IMR-90 (cell line): Measurements from ENCODE around the gene FNDC3B. TPM values are rescaled to one million over a fixed set of nuclear protein-coding genes. Genes with fewer than 3 reads are reported as not detected.

Experiments used
- ATAC-seq: fragments of 200-7000 bp; cut with Tn5 transposase; 2 replicates; pipeline ENCODE4 v1.9.1; 2020; ENCODE audit warnings: low read depth, mild to moderate bottlenecking, moderate library complexity
- BruUV-seq: library from RNA; stranded (reverse); fragments of 400-500 nt; replicated peaks from 2 replicates; lab custom pipeline; 2021; lab: Mats Ljungman, UMichigan
- CTCF ChIA-PET: fragments of 300-600 bp; formaldehyde crosslinking; extraction: SDS; loops from one replicate; lab custom pipeline; 2021; ENCODE audit warnings: antibody characterized with exemption; lab: Yijun Ruan, JAX
- POLR2A ChIA-PET: fragments of 300-600 bp; sonication (Branson Sonifier 250); formaldehyde crosslinking; loops from one replicate; lab custom pipeline; 2022; ENCODE audit warnings: antibody characterized with exemption; ENCODE audit not compliant: unreplicated experiment; lab: Charles Lee
- DNase-seq: peaks from one replicate; pipeline ENCODE4 v3.0.0; 2013
- H2AFZ ChIP-seq: replicated peaks from 2 replicates; pipeline ENCODE3; 2013; ENCODE audit warnings: low read length, mild to moderate bottlenecking; ENCODE audit not compliant: poor library complexity
- H2AK5ac ChIP-seq: 2 replicates; pipeline ENCODE4 v1.6.1; 2013; ENCODE audit warnings: low read depth, low read length, inconsistent platforms
- H2AK9ac ChIP-seq: replicated peaks from 2 replicates; pipeline ENCODE3; 2013; ENCODE audit warnings: mild to moderate bottlenecking, low read depth, low read length, moderate library complexity; ENCODE audit not compliant: poor library complexity
- H2BK120ac ChIP-seq: 2 replicates; pipeline ENCODE4 v1.6.1; 2013; ENCODE audit warnings: low read depth, low read length, inconsistent platforms
- H2BK15ac ChIP-seq: 3 replicates; pipeline ENCODE4 v1.6.1; 2013; ENCODE audit warnings: low read depth, low read length, inconsistent platforms
- H2BK20ac ChIP-seq: 2 replicates; pipeline ENCODE4 v1.6.1; 2013; ENCODE audit warnings: low read depth, mild to moderate bottlenecking, inconsistent platforms, low read length, moderate library complexity
- H2BK5ac ChIP-seq: 2 replicates; pipeline ENCODE4 v1.6.1; 2013; ENCODE audit warnings: mild to moderate bottlenecking, low read depth, low read length, inconsistent platforms; ENCODE audit not compliant: poor library complexity, severe bottlenecking
- H3K14ac ChIP-seq: replicated peaks from 2 replicates; pipeline ENCODE4 v1.6.1; 2013; ENCODE audit warnings: low read depth, low read length, inconsistent platforms
- H3K18ac ChIP-seq: 2 replicates; pipeline ENCODE4 v1.6.1; 2013; ENCODE audit warnings: low read depth, low read length, control low read depth
- H3K23ac ChIP-seq: 2 replicates; pipeline ENCODE4 v1.6.1; 2013; ENCODE audit warnings: low read depth, low read length, inconsistent platforms
- H3K27ac ChIP-seq: 2 replicates; pipeline ENCODE4 v1.5.1; 2013; ENCODE audit warnings: mild to moderate bottlenecking, control low read depth, low read length; ENCODE audit not compliant: insufficient read depth
- H3K27me3 ChIP-seq: 2 replicates; pipeline ENCODE4 v1.6.1; 2013; ENCODE audit warnings: low read length; ENCODE audit not compliant: control insufficient read depth, insufficient read depth
- H3K36me3 ChIP-seq: 2 replicates; pipeline ENCODE4 v1.6.1; 2013; ENCODE audit warnings: low read length, mixed read lengths; ENCODE audit not compliant: control insufficient read depth, insufficient read depth
- H3K4ac ChIP-seq: 2 replicates; pipeline ENCODE4 v1.6.1; 2013; ENCODE audit warnings: low read depth, low read length, inconsistent platforms
- H3K4me1 ChIP-seq: 2 replicates; pipeline ENCODE4 v1.6.1; 2013; ENCODE audit warnings: low read length, mixed read lengths; ENCODE audit not compliant: control insufficient read depth, insufficient read depth
- H3K4me2 ChIP-seq: 2 replicates; pipeline ENCODE4 v1.6.1; 2013; ENCODE audit warnings: low read depth, mild to moderate bottlenecking, control low read depth, low read length, moderate library complexity
- H3K4me3 ChIP-seq: 2 replicates; pipeline ENCODE4 v1.5.1; 2013; ENCODE audit warnings: low read depth, mild to moderate bottlenecking, control low read depth, low read length, moderate library complexity; ENCODE audit not compliant: insufficient read depth
- H3K56ac ChIP-seq: 2 replicates; pipeline ENCODE4 v1.6.1; 2013; ENCODE audit warnings: low read length, inconsistent platforms; ENCODE audit not compliant: insufficient read depth; ENCODE audit errors: extremely low read depth
- H3K79me1 ChIP-seq, 2 experiments: 2 replicates each; pipeline ENCODE4 v1.6.1; 2013; ENCODE audit warnings: low read length in 2 of 2, inconsistent platforms in 1 of 2, low read depth in 1 of 2
- H3K9ac ChIP-seq: 2 replicates; pipeline ENCODE4 v1.6.1; 2013; ENCODE audit warnings: low read depth, low read length, control low read depth
- H3K9me1 ChIP-seq: 2 replicates; pipeline ENCODE4 v1.6.1; 2013; ENCODE audit warnings: low read length, inconsistent platforms; ENCODE audit not compliant: insufficient read depth
- H3K9me3 ChIP-seq: 2 replicates; pipeline ENCODE4 v1.6.1; 2013; ENCODE audit warnings: low read length; ENCODE audit not compliant: control insufficient read depth, insufficient read depth
- H4K20me1 ChIP-seq: 2 replicates; pipeline ENCODE4 v1.6.1; 2013; ENCODE audit warnings: low read length, inconsistent platforms; ENCODE audit not compliant: insufficient read depth
- H4K5ac ChIP-seq: 2 replicates; pipeline ENCODE4 v1.6.1; 2013; ENCODE audit warnings: mild to moderate bottlenecking, low read depth, low read length, control low read depth
- H4K8ac ChIP-seq, 2 experiments: 2 replicates each; pipeline ENCODE4 v1.6.1; 2013; ENCODE audit warnings: low read depth in 2 of 2, low read length in 2 of 2, control low read depth in 1 of 2, inconsistent platforms in 1 of 2
- H4K91ac ChIP-seq: 2 replicates; pipeline ENCODE4 v1.6.1; 2013; ENCODE audit warnings: low read depth, low read length, inconsistent platforms; ENCODE audit not compliant: insufficient read depth
- BHLHE40 ChIP-seq: fragments of 150-350 bp; IDR thresholded peaks from 2 replicates; pipeline ENCODE4 v1.6.1; 2016; ENCODE audit warnings: mild to moderate bottlenecking, low read depth, low read length
- CEBPB ChIP-seq: IDR thresholded peaks from 2 replicates; pipeline ENCODE4 v1.6.1; 2012; ENCODE audit warnings: low read depth, low read length, improper control_type of control experiment
- CHD1 ChIP-seq: IDR thresholded peaks from 2 replicates; pipeline ENCODE4 v1.6.1; 2012; ENCODE audit warnings: low read depth, low read length, improper control_type of control experiment
- CTCF ChIP-seq: conservative IDR thresholded peaks from 2 replicates; pipeline ENCODE4 v1.5.1; 2012; ENCODE audit warnings: mild to moderate bottlenecking, low read depth, low read length, improper control_type of control experiment
- ELK1 ChIP-seq: fragments of 150-350 bp; IDR thresholded peaks from 2 replicates; pipeline ENCODE4 v1.6.1; 2016; ENCODE audit warnings: low read depth, mild to moderate bottlenecking, low read length, moderate library complexity, borderline replicate concordance
- FOS ChIP-seq: fragments of 150-350 bp; IDR thresholded peaks from 2 replicates; pipeline ENCODE4 v1.6.1; 2016; ENCODE audit warnings: low read depth, low read length
- MAFK ChIP-seq: IDR thresholded peaks from 2 replicates; pipeline ENCODE4 v1.6.1; 2012; ENCODE audit warnings: low read depth, low read length, improper control_type of control experiment
- MAZ ChIP-seq: IDR thresholded peaks from 2 replicates; pipeline ENCODE4 v1.6.1; 2012; ENCODE audit warnings: low read depth, mild to moderate bottlenecking, low read length, improper control_type of control experiment, moderate library complexity, borderline replicate concordance
- MXI1 ChIP-seq: IDR thresholded peaks from 2 replicates; pipeline ENCODE4 v1.6.1; 2012; ENCODE audit warnings: low read depth, mild to moderate bottlenecking, low read length, moderate library complexity, borderline replicate concordance
- NFE2L2 ChIP-seq: fragments of 150-350 bp; IDR thresholded peaks from 2 replicates; pipeline ENCODE4 v1.6.1; 2016; ENCODE audit warnings: low read depth, mild to moderate bottlenecking, low read length
- POLR2A ChIP-seq: IDR thresholded peaks from 2 replicates; pipeline ENCODE4 v1.6.1; 2012; ENCODE audit warnings: mild to moderate bottlenecking, low read depth, low read length
- RAD21 ChIP-seq: IDR thresholded peaks from 2 replicates; pipeline ENCODE4 v1.6.1; 2012; ENCODE audit warnings: low read length, improper control_type of control experiment
- RCOR1 ChIP-seq: IDR thresholded peaks from 2 replicates; pipeline ENCODE4 v1.6.1; 2012; ENCODE audit warnings: mild to moderate bottlenecking, low read length, improper control_type of control experiment; ENCODE audit not compliant: insufficient replicate concordance
- RFX5 ChIP-seq: IDR thresholded peaks from 2 replicates; pipeline ENCODE4 v1.8.0; 2012; ENCODE audit warnings: low read depth, mild to moderate bottlenecking, low read length, moderate library complexity
- SMC3 ChIP-seq: fragments of 150-350 bp; IDR thresholded peaks from 2 replicates; pipeline ENCODE4 v1.6.1; 2016; ENCODE audit warnings: low read depth, mild to moderate bottlenecking, antibody characterized with exemption, low read length, moderate library complexity
- USF2 ChIP-seq: fragments of 150-350 bp; IDR thresholded peaks from 2 replicates; pipeline ENCODE4 v1.6.1; 2017; ENCODE audit warnings: mild to moderate bottlenecking, antibody characterized with exemption, low read length, low read depth
- WGBS, 2 experiments: methylation state at CpG; one replicate each; pipeline versions ENCODE4 v1.1.5 to v1.1.7; 2013; ENCODE audit warnings: missing lambda C conversion rate in 2 of 2; ENCODE audit not compliant: insufficient read length in 1 of 2; ENCODE audit errors: extremely low coverage in 2 of 2; 5-methylcytosine and 5-hydroxymethylcytosine counted together
- dilution Hi-C: fragments of 300-500 bp; cut with HindIII; formaldehyde crosslinking; loops from one replicate; pipeline ENCODE4 v1.14.3; 2018; ENCODE audit warnings: low sequenced_read_pairs; ENCODE audit not compliant: unreplicated experiment
- in situ Hi-C: fragments of 300-500 bp; cut with MboI; formaldehyde crosslinking; loops from 3 replicates; pipeline ENCODE4 v1.14.3; 2019; ENCODE audit warnings: low sequenced_read_pairs, inconsistent platforms, mixed read lengths
- intact Hi-C: fragments of 100-400 bp; cut with micrococcal nuclease; formaldehyde crosslinking; loops from 2 replicates; pipeline ENCODE4 v1.10.0; 2022
- polyA plus RNA-seq, 3 experiments: library from polyadenylated mRNA; depleted of rRNA; stranded (reverse); fragments of >200 nt; gene quantifications; 2 replicates each; pipeline ENCODE4 v1.2.3, GENCODE V29; 2012; ENCODE audit warnings: low replicate concordance in 1 of 3
- total RNA-seq: library from RNA; depleted of rRNA; stranded (reverse); fragments of >200 nt; gene quantifications from 2 replicates; pipeline ENCODE4 v1.2.3, GENCODE V29; 2012

Gene FNDC3B
- total and polyA plus RNA-seq, 2 of the 4 experiments (the other 2 are of a cell fraction) = 23.9 to 150 TPM

- no peak overlapping the region for H2AK5ac ChIP-seq
- H2BK120ac ChIP-seq = no peak overlapping the region
- H3K36me3 ChIP-seq = no peaks in the 10 kb centered on the region
- in situ Hi-C loops = no loop called here
- H4K91ac ChIP-seq = no peak overlapping the region
- no TSS peak for BruUV-seq
- no peak overlapping the region for H2AFZ ChIP-seq
- no peak overlapping the region for H3K14ac ChIP-seq
- H3K27me3 ChIP-seq = no peaks in the 10 kb centered on the region
- DNase-seq (no peak), ATAC-seq (no peak)
- H2BK5ac ChIP-seq = no peak overlapping the region
- ChIA-PET CTCF (no interaction called here), POLR2A (no interaction called here)
- H3K27ac ChIP-seq = no peak overlapping the region
- intact Hi-C loops = no loop called here
- no CpG with 5 or more reads among the region's 1 CpG for WGBS, 2 experiments
- no peaks in the 10 kb centered on the region for H3K9me3 ChIP-seq
- no peak overlapping the region for H3K4me3 ChIP-seq
- TF ChIP-seq BHLHE40 = no peak
- no peak for TF ChIP-seq MXI1
- no peak for TF ChIP-seq MAZ
- no peak for TF ChIP-seq CEBPB
- TF ChIP-seq NFE2L2 = no peak
- TF ChIP-seq MAFK = no peak
- no peak for TF ChIP-seq CHD1
- TF ChIP-seq RCOR1 = no peak
- TF ChIP-seq POLR2A = no peak
- TF ChIP-seq SMC3 = no peak
- TF ChIP-seq USF2 = no peak
- no peak for TF ChIP-seq CTCF
- TF ChIP-seq ELK1 = no peak
- no peak for TF ChIP-seq RFX5
- TF ChIP-seq FOS = no peak
- no peak for TF ChIP-seq RAD21
- H3K9me1 ChIP-seq = peaks cover 6% of the 10 kb centered on the region
- no peak overlapping the region for H2AK9ac ChIP-seq
- dilution Hi-C loops = no loop called here
- no peak overlapping the region for H3K4me2 ChIP-seq
- H3K4me1 ChIP-seq = peaks cover 14% of the 10 kb centered on the region
- peaks cover 14 to 77% of the 10 kb centered on the region in 2 experiments for H3K79me1 ChIP-seq
- H4K5ac ChIP-seq = no peak overlapping the region
- no peak overlapping the region for H3K56ac ChIP-seq
- no peak overlapping the region for H3K23ac ChIP-seq
- no peak overlapping the region for H3K18ac ChIP-seq
- H4K8ac ChIP-seq = no peak overlapping the region
- H3K9ac ChIP-seq = no peak overlapping the region
- peaks cover 91% of the 10 kb centered on the region for H4K20me1 ChIP-seq
- H2BK20ac ChIP-seq = no peak overlapping the region
- no peak overlapping the region for H3K4ac ChIP-seq
- no peak overlapping the region for H2BK15ac ChIP-seq
Observed at GRCh38 chr3:172097585-172097984, 58.2 kb downstream of the FNDC3B start.
